ENCODE data around the gene FKBP3. TPM values are rescaled to one million over a fixed set of nuclear protein-coding genes. Genes with fewer than 3 reads are reported as not detected.
A peak's percentile ranks its signal among the peaks of the same experiment; 100 is the strongest.
"Not testable (repeated sequence)": the region's sequence is repeated elsewhere in the genome, so short reads cannot be mapped to it uniquely, and the experiment has no call there.

Gene FKBP3
- 47.1 TPM for total RNA-seq

DNA sequence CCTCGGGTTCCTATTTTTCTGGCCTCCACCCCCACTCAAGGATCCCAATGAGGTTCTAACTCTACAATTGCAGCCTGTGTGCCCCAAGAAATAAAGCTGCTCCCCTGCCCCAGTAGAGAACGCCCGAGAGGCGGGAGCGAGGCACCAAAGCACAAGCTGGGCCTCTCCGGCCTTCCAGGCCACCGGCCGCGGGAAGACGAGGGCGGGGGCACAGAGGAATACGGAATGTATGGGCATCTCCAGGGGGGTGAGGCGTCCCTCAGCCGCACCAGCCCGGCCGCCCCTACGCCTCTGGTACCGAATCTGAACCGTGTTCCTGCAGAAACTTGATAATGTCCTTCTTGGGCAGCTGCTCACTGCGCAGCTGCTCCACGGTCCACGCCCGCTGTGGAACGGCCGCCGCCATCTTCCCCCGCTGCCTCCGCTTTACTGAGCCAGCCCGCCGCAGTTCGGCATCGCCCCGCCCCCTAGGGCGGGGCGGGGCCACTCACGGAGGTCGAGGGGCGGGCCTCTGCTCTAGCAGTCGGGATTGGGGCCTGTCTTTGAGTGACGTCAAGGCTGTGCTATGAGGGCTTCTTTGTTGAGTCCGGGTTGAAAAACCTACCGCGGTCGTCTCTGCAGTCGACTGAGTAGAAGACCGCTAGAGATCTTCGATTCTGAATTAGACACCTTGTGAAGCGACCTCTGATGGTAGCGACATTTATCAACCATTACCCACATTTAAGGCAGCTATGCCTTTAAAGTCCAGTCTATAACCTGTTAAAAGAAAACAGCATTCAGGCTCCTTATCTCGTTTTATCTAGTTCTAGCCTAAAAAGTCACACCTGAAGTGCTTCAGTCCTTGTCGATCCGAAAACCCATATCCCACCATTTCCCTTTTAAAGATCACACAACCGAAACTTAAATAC, at the start of gene FKBP3:
Gene FKBP3, minus strand, starts transcription at position 431 of the 908 bp plus-strand sequence. Its CDS starts 25 bp downstream, at position 406.
- ATAC-seq: peak; percentile 99

DNA sequence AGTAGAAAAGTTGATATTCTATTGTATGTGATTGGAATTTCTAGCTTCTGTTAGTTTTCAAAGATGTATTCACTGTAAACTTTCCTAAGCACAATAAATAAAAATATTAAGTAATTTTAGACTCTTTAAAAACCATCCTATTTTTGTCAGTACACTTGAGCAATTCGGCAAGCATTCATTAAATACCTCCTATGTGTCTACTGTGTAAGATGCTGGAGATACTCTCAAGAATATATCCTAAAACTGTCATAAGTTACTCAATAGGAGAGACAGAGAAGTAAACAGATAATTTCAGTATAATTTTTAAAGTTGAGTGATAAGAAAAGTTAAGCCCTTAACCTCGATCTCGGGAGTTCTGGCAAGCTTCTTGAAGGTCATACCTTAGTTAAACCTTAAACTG, 47.5 kb upstream of the FKBP3 start:
- intact Hi-C loops (cut with DNase I): no loop called here
- DNase-seq (ENCODE audit: low spot score) (no peak), ATAC-seq (no peak)

More for the DNA sequence above, at the start of gene FKBP3:
- DNase-seq (ENCODE audit: low spot score): peak; percentile 96
- intact Hi-C loops (cut with DNase I): no loop called here

DNA sequence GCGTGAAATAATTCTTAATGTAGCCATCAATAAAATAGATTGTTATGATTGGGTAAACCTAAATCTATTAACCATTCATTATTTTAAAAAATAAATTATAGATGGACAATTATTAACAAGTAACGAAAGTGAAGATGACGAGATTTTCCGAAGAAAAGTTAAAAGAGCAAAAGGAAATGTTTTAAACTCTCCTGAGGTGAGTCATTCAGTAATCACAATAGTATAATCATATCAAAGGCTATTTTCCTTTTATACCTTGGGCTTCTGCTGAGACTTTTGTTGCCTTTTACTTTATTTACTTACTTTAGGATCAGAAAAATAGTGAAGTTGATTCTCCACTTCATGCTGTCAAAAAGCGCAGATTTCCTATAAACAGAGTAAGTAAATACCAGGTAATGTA, 47.0 kb upstream of the FKBP3 start:
- DNase-seq (ENCODE audit: low spot score) (no peak), ATAC-seq (no peak)
- intact Hi-C loops (cut with DNase I): no loop called here

DNA sequence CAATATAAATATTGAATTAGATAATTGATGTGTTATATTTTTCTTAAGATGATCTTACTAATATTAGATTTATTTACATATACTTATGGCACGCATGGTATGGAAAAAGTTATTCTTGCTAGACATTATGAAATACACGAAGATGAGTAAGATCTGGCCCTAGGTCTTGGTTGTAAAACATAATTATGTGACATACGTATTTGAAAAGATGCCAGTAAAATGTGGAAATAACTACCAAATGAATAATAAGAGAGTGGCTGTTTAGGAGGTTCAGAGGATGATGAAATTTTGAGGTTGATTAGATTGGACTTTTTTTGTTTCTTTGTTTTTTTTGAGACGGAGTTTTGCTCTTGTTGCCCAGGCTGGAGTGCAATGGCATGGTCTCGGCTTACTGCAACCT, 42.8 kb upstream of the FKBP3 start:
- DNase-seq (ENCODE audit: low spot score) (no peak), ATAC-seq (no peak)
- intact Hi-C loops (cut with DNase I): no loop called here

DNA sequence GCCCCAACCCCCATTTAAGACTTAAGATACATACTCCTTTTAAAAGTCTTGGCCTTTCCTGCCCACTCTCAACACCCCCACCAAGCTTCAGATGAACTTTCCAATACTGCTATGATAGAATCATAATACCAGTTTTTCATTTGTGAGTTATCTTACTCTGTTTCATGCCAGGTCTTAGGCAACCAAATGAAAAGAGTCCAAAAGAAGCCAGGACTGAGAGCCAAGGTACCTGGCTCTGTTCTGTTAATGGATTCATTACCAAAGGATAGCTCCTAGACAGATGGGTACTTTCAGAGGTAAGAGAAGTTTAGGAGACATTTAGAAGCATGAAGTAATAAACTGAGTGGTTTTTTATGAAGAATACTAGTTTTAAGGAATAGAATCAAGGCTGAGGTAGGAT, 35.6 kb upstream of the FKBP3 start:
- no peak for ATAC-seq
- intact Hi-C loops (cut with DNase I): no loop called here
- DNase-seq (ENCODE audit: low spot score): no peak

DNA sequence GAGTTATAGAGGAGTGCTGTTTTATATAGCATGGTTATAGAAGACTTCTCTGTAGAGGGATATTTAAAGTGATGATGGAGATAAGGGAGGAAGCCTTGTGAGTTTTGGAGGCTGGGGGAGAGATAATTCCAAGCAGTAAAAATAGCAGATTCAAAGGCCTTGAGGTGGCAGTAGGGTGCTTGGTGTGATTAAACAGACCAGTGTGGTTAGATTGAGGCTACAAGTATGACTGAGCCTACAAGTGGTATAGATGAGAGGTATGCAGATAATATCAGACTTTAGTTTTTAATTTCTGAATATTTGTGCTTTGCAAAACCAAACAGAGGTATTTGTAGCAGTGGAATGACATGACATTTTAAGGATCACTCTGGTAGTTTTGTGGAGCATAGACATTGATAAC, 21.8 kb upstream of the FKBP3 start:
- ATAC-seq: no peak
- intact Hi-C loops (cut with DNase I): no loop called here
- no peak for DNase-seq (ENCODE audit: low spot score)

DNA sequence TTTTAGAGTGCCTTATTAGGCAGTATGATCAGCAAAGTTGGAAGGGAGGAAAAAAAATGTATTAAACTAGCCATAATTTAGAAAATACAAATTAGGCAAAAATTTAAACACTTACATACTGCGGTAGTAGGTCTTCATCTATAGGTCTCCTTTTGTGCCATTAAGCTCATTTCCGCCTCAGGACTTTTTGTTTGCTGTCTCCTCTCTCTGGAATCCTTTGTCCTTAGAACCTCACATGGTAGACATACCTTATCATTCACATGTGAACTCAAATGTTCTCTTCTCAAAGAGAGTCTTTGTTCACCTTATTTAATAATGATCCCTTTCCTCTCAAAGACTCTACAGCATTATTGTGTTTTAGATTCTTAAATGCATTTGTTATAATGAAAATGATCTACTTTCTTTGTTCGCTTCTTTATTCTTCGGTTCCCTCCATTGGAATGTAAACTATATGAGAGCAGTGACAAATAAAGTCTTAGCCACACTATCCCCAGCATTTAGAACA, 16.2 kb upstream of the FKBP3 start:
- DNase-seq (ENCODE audit: low spot score) (no peak), ATAC-seq (no peak)
- intact Hi-C loops (cut with DNase I): no loop called here

DNA sequence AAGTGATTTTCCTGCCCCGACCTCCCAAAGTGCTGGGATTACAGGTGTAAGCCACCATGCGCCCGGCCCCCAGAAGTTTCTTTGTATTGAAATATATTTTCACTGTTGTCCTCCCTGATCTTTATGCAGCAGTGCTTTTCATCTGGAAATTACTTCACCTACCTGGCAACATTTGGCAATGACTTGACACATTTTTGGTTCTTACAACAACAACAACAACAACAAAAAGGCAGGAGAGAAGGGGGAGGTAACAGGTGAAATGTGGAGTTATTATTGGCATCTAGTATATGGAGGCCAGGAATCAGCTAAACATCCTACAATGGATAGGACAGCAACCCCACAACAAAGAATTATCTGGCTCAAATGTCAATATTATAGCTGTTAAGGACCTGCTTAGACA, 15.3 kb upstream of the FKBP3 start:
- intact Hi-C loops (cut with DNase I): no loop called here
- ATAC-seq: no peak
- DNase-seq (ENCODE audit: low spot score): no peak

DNA sequence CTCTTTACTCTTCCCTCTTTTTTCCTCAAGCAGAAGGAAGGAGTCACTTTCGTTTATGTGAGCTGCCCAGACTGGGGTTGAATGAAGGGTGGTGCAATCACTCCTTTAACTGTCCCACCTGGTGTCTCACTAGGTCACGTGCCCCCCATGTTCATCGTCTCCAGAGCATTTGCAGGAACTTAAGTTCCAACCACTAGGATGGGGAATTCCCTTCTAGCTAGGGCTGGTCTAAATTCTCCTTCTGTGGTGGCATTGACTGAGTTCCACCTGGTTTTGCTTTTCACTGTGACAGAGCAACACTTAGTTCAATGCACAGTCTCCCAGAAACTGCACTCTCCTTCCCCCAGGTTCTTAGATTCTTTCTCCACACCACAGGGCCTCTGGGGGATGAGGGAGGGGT, 10.9 kb upstream of the FKBP3 start:
- intact Hi-C loops (cut with DNase I): no loop called here
- ATAC-seq (no peak), DNase-seq (ENCODE audit: low spot score) (no peak)

DNA sequence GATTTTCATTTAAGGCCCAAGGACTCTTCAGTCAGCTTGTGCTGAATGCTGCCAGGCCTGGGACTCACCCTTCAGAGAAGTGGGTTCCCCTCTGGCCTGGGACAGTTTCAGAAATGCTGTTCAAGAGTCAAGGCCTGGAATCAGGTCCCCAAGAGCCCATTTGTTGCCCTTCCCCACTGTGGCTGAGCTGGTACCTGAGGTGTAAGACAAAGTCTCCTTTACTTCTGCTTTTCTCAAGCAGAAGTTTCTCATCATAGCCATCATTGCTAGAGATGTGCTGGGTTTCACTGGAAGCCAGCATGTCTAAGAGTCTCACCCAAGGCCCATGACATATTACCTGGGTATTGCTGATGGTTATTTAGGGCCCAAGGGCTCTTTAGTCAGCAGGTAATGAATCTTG, 10.4 kb upstream of the FKBP3 start:
- ATAC-seq: no peak
- intact Hi-C loops (cut with DNase I): no loop called here
- no peak for DNase-seq (ENCODE audit: low spot score)

DNA sequence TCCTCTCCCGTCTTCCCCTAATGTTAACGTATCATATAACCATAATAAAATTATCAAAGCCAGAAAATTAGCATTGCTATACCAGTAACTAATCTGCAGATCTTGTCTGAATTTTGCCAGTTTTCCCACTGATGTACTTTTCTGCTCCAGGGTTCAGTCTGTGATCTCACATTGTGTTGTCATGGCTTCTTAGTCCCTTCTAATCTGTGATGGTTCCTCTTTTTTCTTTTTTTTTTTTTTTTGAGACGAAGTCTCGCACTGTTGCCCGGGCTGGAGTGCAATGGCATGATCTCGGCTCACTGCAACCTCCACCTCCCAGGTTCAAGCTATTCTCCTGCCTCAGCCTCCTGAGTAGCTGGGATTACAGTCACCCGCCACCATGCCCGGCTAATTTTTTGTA, 7.8 kb upstream of the FKBP3 start:
- DNase-seq (ENCODE audit: low spot score); ATAC-seq: not testable (repeated sequence)

DNA sequence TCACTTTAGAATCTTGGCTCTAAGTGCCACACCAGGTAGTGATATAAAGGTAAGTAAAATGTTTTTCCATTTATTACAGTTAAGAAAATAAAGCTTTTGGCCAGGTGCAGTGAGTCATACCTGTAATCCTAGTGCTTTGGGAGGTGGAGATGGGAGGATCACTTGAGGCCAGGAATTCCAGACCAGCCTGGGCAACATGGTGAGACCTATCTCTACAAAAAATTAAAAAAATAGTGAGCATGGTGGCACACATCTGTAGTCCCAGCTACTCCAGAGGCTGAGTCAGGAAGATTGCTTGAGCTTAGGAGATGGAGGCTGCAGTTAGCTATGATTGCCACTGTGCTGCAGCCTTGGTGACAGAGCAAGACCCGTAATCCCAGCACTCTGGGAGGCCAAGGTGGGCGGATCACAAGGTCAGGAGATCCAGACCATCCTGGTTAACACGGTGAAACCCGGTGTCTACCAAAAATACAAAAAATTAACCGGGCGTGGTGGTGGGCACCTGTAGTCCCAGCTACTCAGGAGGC, 6.4 kb upstream of the FKBP3 start:
- intact Hi-C loops (cut with DNase I): no loop called here
- ATAC-seq: no peak
- DNase-seq (ENCODE audit: low spot score): no peak

More for the DNA sequence above, 7.8 kb upstream of the FKBP3 start:
- intact Hi-C loops (cut with DNase I): not testable (repeated sequence)

DNA sequence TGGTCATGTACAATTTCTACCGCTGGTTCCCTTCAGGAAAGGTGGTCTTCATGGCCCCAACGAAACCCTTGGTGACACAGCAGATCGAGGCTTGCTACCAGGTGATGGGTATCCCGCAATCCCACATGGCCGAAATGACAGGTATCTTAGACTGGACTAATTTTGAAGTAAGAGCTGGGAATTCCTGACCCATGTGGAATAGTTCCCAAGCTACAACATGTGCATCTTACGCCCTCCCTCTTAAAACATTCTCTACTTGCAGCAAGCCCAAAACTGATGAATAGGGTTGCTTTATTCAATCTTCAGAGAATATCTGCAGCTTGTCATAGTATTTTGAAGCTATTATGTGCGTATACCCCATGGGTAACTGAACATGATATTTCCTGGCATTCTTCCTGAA, 2.1 kb upstream of the FKBP3 start:
- intact Hi-C loops (cut with DNase I): no loop called here
- ATAC-seq (no peak), DNase-seq (ENCODE audit: low spot score) (no peak)

DNA sequence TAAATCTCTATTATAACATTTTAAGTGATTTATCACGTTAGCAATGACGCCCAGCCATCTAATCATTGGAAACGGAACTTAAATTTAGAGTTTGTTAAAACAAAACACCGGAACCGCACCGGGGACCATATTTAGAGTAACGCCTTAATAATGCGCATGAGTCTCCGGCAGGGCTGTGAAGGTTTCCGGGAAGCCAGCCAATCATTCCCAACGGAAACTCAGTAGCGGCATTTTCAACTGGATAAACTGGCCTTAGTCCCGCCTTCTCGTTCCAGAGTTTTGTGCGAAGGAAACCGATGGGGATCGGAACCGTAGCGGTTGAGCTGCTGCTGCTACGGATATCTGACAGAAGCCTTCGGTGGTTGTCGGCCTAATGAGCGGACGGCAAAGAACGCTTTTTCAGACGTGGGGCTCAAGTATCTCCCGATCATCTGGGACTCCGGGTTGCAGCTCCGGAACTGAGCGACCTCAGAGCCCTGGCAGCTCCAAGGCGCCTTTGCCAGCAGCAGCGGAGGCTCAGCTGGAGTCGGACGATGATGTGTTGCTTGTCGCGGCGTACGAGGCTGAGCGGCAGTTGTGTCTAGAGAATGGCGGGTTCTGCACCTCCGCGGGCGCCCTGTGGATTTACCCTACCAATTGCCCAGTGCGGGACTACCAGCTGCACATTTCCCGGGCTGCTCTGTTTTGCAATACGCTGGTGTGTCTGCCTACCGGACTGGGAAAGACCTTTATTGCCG, 1.5 kb upstream of the FKBP3 start, which contains the start of gene FANCM:
Gene FANCM, plus strand, starts transcription at position 272 of the 737 bp plus-strand sequence. Its CDS starts 102 bp downstream, at position 374.
- DNase-seq (ENCODE audit: low spot score): peak; percentile 95
- ATAC-seq: peak; percentile 88
- intact Hi-C loops (cut with DNase I): no loop called here

DNA sequence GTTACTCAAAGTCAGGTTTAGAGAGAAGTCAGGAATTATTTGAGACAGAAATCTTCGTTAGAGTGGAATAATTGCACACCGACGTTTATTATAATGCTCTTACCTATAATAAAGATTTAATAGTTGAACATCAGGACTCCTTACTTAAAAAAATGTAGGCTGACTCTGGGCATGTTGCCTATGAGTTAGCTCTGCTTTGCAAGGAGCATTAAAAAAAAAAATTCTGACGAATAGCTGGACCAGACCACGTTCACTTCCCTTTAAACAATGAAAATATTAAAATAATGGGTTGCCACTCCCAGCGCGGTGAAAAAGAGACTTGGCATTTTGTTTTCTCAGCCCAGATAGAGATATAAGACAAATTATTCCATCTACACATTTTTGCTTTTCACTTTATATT, 875 bp upstream of the FKBP3 start:
- DNase-seq (ENCODE audit: low spot score): no peak
- no peak for ATAC-seq
- intact Hi-C loops (cut with DNase I): no loop called here

DNA sequence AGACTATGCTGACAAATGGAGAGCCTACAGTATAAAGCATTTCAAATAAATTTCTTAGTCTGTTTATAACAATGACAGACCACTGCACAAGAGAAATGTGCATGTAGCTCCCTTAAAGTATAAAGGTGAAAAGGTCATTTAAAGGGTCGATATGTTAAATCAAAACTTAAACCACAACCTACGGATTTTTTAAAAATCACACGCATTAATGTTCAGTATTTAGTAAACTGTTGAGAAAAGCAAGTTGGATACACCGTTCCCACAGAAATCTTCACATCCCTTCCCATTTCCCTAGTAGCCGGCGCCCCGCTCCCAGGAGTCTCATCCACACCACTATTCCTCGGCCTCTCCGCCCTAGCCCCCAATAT, 614 bp downstream of the FKBP3 start:
- peak; percentile 5 for ATAC-seq
- no peak for DNase-seq (ENCODE audit: low spot score)
- intact Hi-C loops (cut with DNase I): no loop called here

DNA sequence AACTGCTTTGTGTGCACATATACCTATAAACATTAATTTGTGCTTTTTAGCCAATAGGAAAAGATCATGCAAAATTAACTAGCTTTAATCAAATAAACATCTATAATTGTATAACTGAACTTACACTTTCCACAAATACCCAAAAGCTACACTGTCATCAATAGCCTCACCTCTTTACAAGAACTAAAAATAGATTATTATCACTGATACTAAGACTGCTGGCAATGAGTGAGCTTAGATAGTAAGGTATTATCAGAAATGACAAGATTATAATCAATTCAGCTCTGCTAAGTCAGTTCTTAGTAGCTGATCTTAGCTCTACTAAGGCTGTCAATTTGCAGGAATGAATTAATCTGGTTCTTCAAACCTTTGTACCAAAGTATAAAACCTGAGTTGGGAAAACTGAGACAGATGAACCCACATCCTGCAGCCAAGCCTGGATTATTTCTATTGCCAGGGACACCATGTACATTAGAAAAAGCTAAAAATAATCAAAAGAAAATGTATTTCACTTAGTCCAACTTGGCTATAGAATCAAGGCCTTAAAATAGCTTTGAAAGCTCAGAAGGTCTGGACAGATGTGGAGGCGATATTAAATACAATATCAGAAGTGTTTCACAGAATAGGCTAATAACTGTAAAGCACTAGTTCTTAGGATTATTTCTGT, 5.2 kb downstream of the FKBP3 start:
- intact Hi-C loops (cut with DNase I): no loop called here
- no peak for ATAC-seq
- DNase-seq (ENCODE audit: low spot score): no peak

DNA sequence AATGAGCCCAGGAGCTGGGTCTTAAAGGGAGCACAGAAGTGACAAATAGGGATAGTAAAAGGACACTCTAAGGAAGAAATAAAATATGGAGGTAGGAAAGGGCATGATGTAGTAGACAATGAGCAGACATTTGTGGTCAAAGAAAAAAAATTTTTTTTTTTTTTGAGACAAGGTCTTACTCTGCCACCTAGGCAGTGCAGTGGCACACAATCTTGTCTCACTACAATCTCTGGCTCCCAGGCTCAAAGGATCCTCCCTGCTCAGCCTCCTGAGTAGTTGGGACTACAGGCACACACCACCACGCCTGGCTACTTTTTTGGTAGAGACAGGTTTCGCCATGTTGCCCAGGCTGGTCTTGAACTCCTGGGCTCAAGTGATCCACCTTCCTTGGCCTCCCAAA, 8.5 kb downstream of the FKBP3 start:
- intact Hi-C loops (cut with DNase I): no loop called here
- DNase-seq (ENCODE audit: low spot score) (no peak), ATAC-seq (no peak)

DNA sequence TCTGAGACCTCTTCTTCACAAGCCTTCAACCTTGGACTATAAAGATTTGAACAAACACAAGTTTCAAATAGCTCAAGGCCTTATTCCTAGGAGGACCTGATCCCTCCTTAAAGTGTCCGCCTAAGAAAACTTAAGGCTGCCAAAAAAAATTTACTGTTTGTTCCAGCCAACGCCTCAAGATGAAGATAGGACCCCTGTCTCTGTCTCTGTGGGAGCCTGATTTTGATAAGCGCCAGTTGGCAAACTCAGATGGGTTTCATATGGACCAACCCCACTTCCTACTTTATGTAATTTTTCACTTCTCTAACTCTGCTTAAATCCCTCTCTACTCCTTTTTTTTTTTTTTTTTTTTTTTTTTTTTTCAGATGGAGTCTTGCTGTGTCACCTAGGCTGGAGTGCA, 11.0 kb downstream of the FKBP3 start:
- DNase-seq (ENCODE audit: low spot score) (no peak), ATAC-seq (no peak)
- intact Hi-C loops (cut with DNase I): no loop called here
